ENCODE data around the gene XYLB. TPM values are rescaled to one million over a fixed set of nuclear protein-coding genes. Genes with fewer than 3 reads are reported as not detected.

The XYLB gene
- total RNA-seq, 1 experiment from 2014 or later, result 6.6 TPM

DNA sequence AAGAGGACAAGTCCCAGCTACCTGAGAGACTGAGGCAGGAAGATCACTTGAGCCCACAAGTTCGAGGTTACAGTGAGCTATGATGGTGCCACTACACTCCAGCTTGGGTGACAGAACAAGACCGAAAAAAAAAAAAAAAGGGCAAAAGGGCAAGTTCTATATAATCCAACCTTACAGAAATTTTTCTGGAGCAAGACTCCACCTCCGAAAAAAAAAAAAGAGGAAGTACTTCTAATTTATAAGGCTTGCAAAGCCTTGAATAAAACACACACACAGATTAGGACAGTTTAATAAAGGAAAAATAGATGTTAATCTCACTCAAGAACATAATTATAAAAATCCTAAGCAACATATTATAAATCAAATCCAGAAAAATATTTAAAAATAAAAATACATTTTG is 14.4 kb upstream of the XYLB start:
- Histone ChIP-seq H3K4me1 (ENCODE audit: control insufficient read depth, insufficient read depth, low read length) (no peaks in the 10 kb centered on the region), H3K9me3 (ENCODE audit: control insufficient read depth, insufficient read depth, low read depth, low read length) (peaks cover under 1% of the 10 kb centered on the region; the same call in 1 of the 2 replicates), H3K36me3 (ENCODE audit: control insufficient read depth, insufficient read depth, low read length) (no peaks in the 10 kb centered on the region), H3K27ac (ENCODE audit: low read length) (no peak overlapping the region), H3K27me3 (ENCODE audit: control insufficient read depth, insufficient read depth, low read length) (no peaks in the 10 kb centered on the region), H3K4me3 (ENCODE audit: low read depth in 2 of 2, low read length in 2 of 2) (no peak overlapping the region)
- ChIA-PET CTCF (no interaction called here), POLR2A (no interaction called here)
- no TSS peak for BruUV-seq (replicated peaks)
- ATAC-seq, result no peak
- intact Hi-C loops (cut with micrococcal nuclease; ENCODE audit: unreplicated experiment) (no loop called here), in situ Hi-C loops (cut with HindIII; ENCODE audit: low pct_unique_long_range_greater_than_20kb, low sequenced_read_pairs) (no loop called here)
- TF ChIP-seq CTCF (IDR thresholded peaks at IDR 0.05) (no peak), POLR2AphosphoS5 (IDR thresholded peaks at IDR 0.05; ENCODE audit: low read depth, low read length) (no peak), TCF7L2 (IDR thresholded peaks at IDR 0.05; ENCODE audit: low read depth, low read length) (no peak), REST (IDR thresholded peaks at IDR 0.05; ENCODE audit: insufficient read depth in 1 of 2, low read depth in 2 of 2, low read length in 1 of 2) (no peak), SIN3A (IDR thresholded peaks at IDR 0.05; ENCODE audit: borderline replicate concordance, insufficient read depth, low read depth, low read length) (no peak)
- DNase-seq (ENCODE audit: low read depth, low spot score), result no peak

DNA sequence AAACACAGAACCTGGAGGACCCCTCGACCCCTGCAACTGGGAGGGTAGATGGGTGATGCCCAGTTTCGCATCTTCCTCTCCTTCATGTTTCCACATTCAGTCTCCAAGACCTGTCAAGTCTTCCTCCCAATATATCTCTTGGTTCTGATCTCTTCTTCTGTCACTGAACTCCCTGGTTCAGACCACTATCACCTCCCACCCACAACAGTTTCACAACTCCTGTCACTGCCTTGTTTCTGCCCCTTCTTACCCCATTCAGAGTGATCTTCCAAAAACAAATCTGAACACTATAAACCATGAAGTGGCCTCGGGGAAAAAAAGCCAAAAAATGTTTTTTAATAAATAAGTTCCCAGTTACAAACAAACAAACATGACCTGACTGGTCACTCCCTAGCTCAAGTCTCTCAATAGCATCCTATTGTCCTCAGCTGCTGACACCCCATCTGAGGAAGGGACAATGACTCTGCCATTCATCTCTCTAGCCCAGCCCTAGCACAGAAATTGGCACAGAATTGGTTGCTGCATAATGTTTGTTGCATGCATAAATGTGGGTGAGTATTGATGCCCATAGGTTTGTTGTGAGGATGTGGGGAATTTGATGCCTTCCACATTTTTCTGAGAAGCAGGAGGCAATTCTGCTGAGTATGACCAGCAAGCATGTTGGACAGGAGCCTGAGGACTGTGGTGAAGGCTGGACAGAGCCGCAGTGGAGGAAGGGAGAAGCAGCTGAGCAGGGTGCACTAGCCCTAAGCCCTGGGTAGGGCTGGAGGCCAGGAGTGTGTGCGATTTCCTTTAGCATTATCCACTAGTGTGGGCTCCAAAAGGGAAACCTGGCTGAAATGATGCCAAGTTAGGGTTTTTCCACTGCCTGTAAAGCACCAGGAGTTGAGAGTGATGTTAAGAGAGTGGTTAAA is 12.2 kb upstream of the XYLB start:
- in situ Hi-C loops (cut with HindIII; ENCODE audit: low pct_unique_long_range_greater_than_20kb, low sequenced_read_pairs), result no loop called here
- intact Hi-C loops (cut with micrococcal nuclease; ENCODE audit: unreplicated experiment), result no loop called here
- Histone ChIP-seq H3K27ac (ENCODE audit: low read length) (no peak overlapping the region), H3K9me3 (ENCODE audit: control insufficient read depth, insufficient read depth, low read depth, low read length) (no peaks in the 10 kb centered on the region), H3K36me3 (ENCODE audit: control insufficient read depth, insufficient read depth, low read length) (no peaks in the 10 kb centered on the region), H3K4me3 (ENCODE audit: low read depth in 2 of 2, low read length in 2 of 2) (no peak overlapping the region), H3K27me3 (ENCODE audit: control insufficient read depth, insufficient read depth, low read length) (no peaks in the 10 kb centered on the region; the same call in 1 of the 2 replicates), H3K4me1 (ENCODE audit: control insufficient read depth, insufficient read depth, low read length) (no peaks in the 10 kb centered on the region)
- ChIA-PET CTCF (no interaction called here), POLR2A (no interaction called here)
- no peak for ATAC-seq
- no peak for DNase-seq (ENCODE audit: low read depth, low spot score)
- TF ChIP-seq SIN3A (IDR thresholded peaks at IDR 0.05; ENCODE audit: borderline replicate concordance, insufficient read depth, low read depth, low read length) (no peak), REST (IDR thresholded peaks at IDR 0.05; ENCODE audit: insufficient read depth in 1 of 2, low read depth in 2 of 2, low read length in 1 of 2) (no peak), TCF7L2 (IDR thresholded peaks at IDR 0.05; ENCODE audit: low read depth, low read length) (no peak), POLR2AphosphoS5 (IDR thresholded peaks at IDR 0.05; ENCODE audit: low read depth, low read length) (no peak), CTCF (IDR thresholded peaks at IDR 0.05) (no peak)
- no TSS peak for BruUV-seq (replicated peaks)

Measured in Panc1 (cell line).